IPS-18c (cell line): Measurements from ENCODE around the gene ANKRD49.

Source experiments
- H3K4me3 ChIP-seq: 2 replicates; pipeline ENCODE4 v1.7.0; 2013; ENCODE audit warnings: low read depth, mild to moderate bottlenecking, low read length, moderate library complexity; ENCODE audit not compliant: insufficient read depth
- H3K9me3 ChIP-seq: one replicate; pipeline ENCODE4 v1.6.1; 2013; ENCODE audit warnings: mild to moderate bottlenecking, low read length, moderate library complexity; ENCODE audit not compliant: control insufficient read depth, insufficient read depth

The ANKRD49 gene

DNA sequence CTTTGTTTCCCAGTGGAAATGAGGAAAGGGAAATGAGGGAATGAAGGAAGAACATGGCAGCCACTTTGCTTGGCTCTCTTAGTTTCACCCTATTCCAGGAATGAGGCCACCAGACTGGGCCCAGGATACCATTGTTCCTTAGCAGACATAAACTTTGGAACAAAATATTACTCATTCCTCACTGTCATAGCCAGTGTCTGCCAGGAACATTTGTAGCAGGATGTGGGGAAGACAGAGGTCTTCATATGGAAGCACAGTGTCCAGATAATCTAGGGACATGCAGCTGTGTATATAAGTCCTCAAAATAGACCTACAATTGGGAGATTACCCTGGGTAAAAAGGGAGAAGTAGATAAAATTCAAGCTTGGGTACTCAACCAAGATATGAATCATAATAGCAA is 34.8 kb downstream of the ANKRD49 start:
- H3K9me3 ChIP-seq: no peaks in the 10 kb centered on the region
- H3K4me3 ChIP-seq: no peak overlapping the region

DNA sequence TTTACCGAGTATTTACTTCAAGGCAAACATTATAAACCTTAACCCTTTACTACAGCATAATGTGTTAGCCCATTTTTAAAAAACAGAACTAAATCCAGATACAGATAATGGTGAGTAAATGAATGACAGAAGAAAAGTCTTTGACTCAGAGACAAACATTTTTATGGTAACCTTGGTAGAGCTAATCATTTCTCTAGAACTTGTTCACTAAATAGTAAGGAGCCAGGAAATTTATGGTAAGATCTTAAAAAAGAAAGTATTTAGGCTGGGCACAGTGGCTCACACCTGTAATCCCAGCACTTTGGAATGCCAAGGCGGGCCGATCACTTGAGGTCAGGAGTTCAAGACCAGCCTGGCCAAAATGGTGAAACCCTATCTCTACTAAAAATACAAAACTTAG is 38.4 kb downstream of the ANKRD49 start:
- Histone ChIP-seq H3K4me3 (no peak overlapping the region), H3K9me3 (no peaks in the 10 kb centered on the region)

DNA sequence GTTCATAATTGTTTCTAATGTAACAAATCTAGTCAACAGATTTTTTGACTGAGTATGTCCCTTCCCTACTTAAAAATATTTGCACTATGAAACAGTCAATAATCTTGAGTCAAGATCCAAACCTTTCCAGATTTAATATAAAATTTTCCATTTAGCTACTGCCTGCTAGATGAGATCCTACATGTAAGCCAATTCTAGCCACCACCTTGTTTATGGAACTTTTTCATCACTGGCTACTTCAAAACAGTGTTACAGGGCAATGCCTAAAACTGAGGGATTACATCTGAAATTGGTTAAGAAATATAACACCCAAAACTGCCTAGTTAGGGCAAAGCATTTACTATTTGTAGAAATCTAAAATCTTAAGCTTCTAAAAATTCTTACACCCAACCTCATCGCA is 39.4 kb downstream of the ANKRD49 start:
- Histone ChIP-seq H3K9me3 (no peaks in the 10 kb centered on the region), H3K4me3 (no peak overlapping the region)

GRCh38 chr11:94533696-94534630 is 40.2 kb downstream of the ANKRD49 start:
- no peaks in the 10 kb centered on the region for H3K9me3 ChIP-seq
- no peak overlapping the region for H3K4me3 ChIP-seq

GRCh38 chr11:94536386-94536785 is 42.6 kb downstream of the ANKRD49 start:
- no peak overlapping the region for H3K4me3 ChIP-seq
- no peaks in the 10 kb centered on the region for H3K9me3 ChIP-seq

- Histone ChIP-seq H3K4me3 (no peak overlapping the region), H3K9me3 (no peaks in the 10 kb centered on the region)
Observed at GRCh38 chr11:94537031-94537600, 43.3 kb downstream of the ANKRD49 start.

DNA sequence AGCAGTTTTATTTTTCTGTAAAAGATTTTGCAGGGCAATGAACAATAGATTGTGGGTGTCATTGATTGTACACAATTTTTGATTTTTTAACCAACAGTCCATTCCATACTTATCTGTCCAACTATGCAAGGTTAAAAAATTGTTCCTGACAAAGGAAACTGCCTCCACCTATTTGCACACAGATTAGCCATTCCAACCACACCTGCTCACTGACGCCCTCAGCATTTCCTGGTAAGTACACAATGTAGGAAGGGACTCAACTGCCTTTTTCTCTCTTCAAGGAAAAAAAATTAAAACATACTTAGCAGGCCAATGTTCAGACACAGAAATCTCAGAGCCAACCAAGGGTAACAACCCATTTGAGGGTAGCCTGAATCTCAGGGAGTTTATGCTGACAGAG is 45.6 kb downstream of the ANKRD49 start:
- H3K4me3 ChIP-seq: no peak overlapping the region
- no peaks in the 10 kb centered on the region for H3K9me3 ChIP-seq

- H3K4me3 ChIP-seq: peak within 1 kb of the TSS; percentile 70
- no peaks in the 10 kb centered on the region for H3K9me3 ChIP-seq
Observed at GRCh38 chr11:94543695-94544645, 50.2 kb downstream of the ANKRD49 start, which contains the start of gene FUT4. Gene FUT4, plus strand, starts transcription at chr11:94543921. Its CDS starts 213 bp downstream, at chr11:94544134.

GRCh38 chr11:94544646-94545263 is 51.0 kb downstream of the ANKRD49 start:
- H3K9me3 ChIP-seq: no peaks in the 10 kb centered on the region
- peak overlapping the region; percentile 70 for H3K4me3 ChIP-seq

GRCh38 chr11:94545264-94546161 is 51.7 kb downstream of the ANKRD49 start:
- H3K4me3 ChIP-seq: peak overlapping the region; percentile 70
- H3K9me3 ChIP-seq: no peaks in the 10 kb centered on the region

GRCh38 chr11:94546162-94546470 is 52.3 kb downstream of the ANKRD49 start:
- Histone ChIP-seq H3K4me3 (peak overlapping the region; percentile 70; the same call in 1 of the 2 replicates), H3K9me3 (no peaks in the 10 kb centered on the region)

GRCh38 chr11:94546886-94547285 is 53.1 kb downstream of the ANKRD49 start:
- Histone ChIP-seq H3K9me3 (peaks cover 2% of the 10 kb centered on the region), H3K4me3 (no peak overlapping the region)

GRCh38 chr11:94549146-94549545 is 55.4 kb downstream of the ANKRD49 start:
- Histone ChIP-seq H3K9me3 (peaks cover 2% of the 10 kb centered on the region), H3K4me3 (no peak overlapping the region)
